Activated T-cell treated with anti-CD3 and anti-CD28 coated beads, Interleukin-2, amount 50 U/mL, for 24 hours (primary cell): ENCODE measurements around the gene MLLT1.

ENCODE experiments used
- DNase-seq: peaks from one replicate; pipeline ENCODE4 v3.0.0-alpha.2; 2020
- H3K27ac Mint-ChIP-seq: 2 replicates; pipeline ENCODE4 v1.8.0; 2020; ENCODE audit warnings: mild to moderate bottlenecking, mixed read lengths
- H3K27me3 Mint-ChIP-seq: 2 replicates; pipeline ENCODE4 v1.8.0; 2020; ENCODE audit warnings: mixed read lengths
- H3K36me3 Mint-ChIP-seq: 2 replicates; pipeline ENCODE4 v1.8.0; 2020; ENCODE audit warnings: low read depth, mixed read lengths
- H3K4me1 Mint-ChIP-seq: 2 replicates; pipeline ENCODE4 v1.8.0; 2020; ENCODE audit warnings: low read depth, mixed read lengths
- H3K4me3 Mint-ChIP-seq: 2 replicates; pipeline ENCODE4 v1.8.0; 2020; ENCODE audit warnings: mild to moderate bottlenecking, moderate library complexity, mixed read lengths
- H3K9me3 Mint-ChIP-seq: 2 replicates; pipeline ENCODE4 v1.8.0; 2020; ENCODE audit warnings: mixed read lengths

The MLLT1 gene

GRCh38 chr19:6270076-6270745 is 9.6 kb downstream of the MLLT1 start:
- peaks cover 41% of the 10 kb centered on the region for H3K4me1 Mint-ChIP-seq
- peak overlapping the region; percentile 78 for H3K27ac Mint-ChIP-seq
- H3K36me3 Mint-ChIP-seq: peaks cover 82% of the 10 kb centered on the region
- no peak for DNase-seq
- H3K27me3 Mint-ChIP-seq: no peaks in the 10 kb centered on the region
- no peaks in the 10 kb centered on the region for H3K9me3 Mint-ChIP-seq
- no peak overlapping the region for H3K4me3 Mint-ChIP-seq

GRCh38 chr19:6269101-6269886 is 10.5 kb downstream of the MLLT1 start:
- Mint-ChIP-seq H3K9me3 (no peaks in the 10 kb centered on the region), H3K27ac (peak overlapping the region; percentile 68), H3K4me1 (peaks cover 34% of the 10 kb centered on the region), H3K27me3 (no peaks in the 10 kb centered on the region), H3K36me3 (peaks cover 85% of the 10 kb centered on the region), H3K4me3 (no peak overlapping the region)
- no peak for DNase-seq

- peak overlapping the region; percentile 68 for H3K27ac Mint-ChIP-seq
- no peak overlapping the region for H3K4me3 Mint-ChIP-seq
- no peak for DNase-seq
- H3K9me3 Mint-ChIP-seq: no peaks in the 10 kb centered on the region
- H3K36me3 Mint-ChIP-seq: peaks cover 87% of the 10 kb centered on the region
- H3K27me3 Mint-ChIP-seq: no peaks in the 10 kb centered on the region
- H3K4me1 Mint-ChIP-seq: peaks cover 30% of the 10 kb centered on the region
These were observed 11.4 kb downstream of the MLLT1 start for GRCh38 chr19:6268382-6268771.

- DNase-seq: no peak
- Mint-ChIP-seq H3K27me3 (no peaks in the 10 kb centered on the region), H3K4me3 (no peak overlapping the region), H3K9me3 (no peaks in the 10 kb centered on the region), H3K27ac (peak overlapping the region; percentile 18), H3K36me3 (peaks cover 89% of the 10 kb centered on the region), H3K4me1 (peaks cover 28% of the 10 kb centered on the region)
These were observed 12.0 kb downstream of the MLLT1 start for GRCh38 chr19:6267552-6268381.

GRCh38 chr19:6264803-6265202 is 15.0 kb downstream of the MLLT1 start:
- peaks cover 25% of the 10 kb centered on the region for H3K4me1 Mint-ChIP-seq
- peaks cover 95% of the 10 kb centered on the region for H3K36me3 Mint-ChIP-seq
- no peak for DNase-seq
- no peak overlapping the region for H3K4me3 Mint-ChIP-seq
- H3K27me3 Mint-ChIP-seq: no peaks in the 10 kb centered on the region
- H3K27ac Mint-ChIP-seq: no peak overlapping the region
- H3K9me3 Mint-ChIP-seq: no peaks in the 10 kb centered on the region

GRCh38 chr19:6263735-6264444 is 15.9 kb downstream of the MLLT1 start:
- Mint-ChIP-seq H3K9me3 (no peaks in the 10 kb centered on the region), H3K27ac (peak overlapping the region; percentile 44), H3K4me3 (no peak overlapping the region), H3K27me3 (no peaks in the 10 kb centered on the region), H3K4me1 (peaks cover 25% of the 10 kb centered on the region), H3K36me3 (peaks cover 95% of the 10 kb centered on the region)
- DNase-seq: no peak

GRCh38 chr19:6263306-6263705 is 16.5 kb downstream of the MLLT1 start:
- H3K27me3 Mint-ChIP-seq: no peaks in the 10 kb centered on the region
- H3K9me3 Mint-ChIP-seq: no peaks in the 10 kb centered on the region
- DNase-seq: no peak
- H3K4me3 Mint-ChIP-seq: no peak overlapping the region
- peaks cover 27% of the 10 kb centered on the region for H3K4me1 Mint-ChIP-seq
- peaks cover 95% of the 10 kb centered on the region for H3K36me3 Mint-ChIP-seq
- H3K27ac Mint-ChIP-seq: peak overlapping the region; percentile 41

- peaks cover 95% of the 10 kb centered on the region for H3K36me3 Mint-ChIP-seq
- H3K27ac Mint-ChIP-seq: no peak overlapping the region
- no peaks in the 10 kb centered on the region for H3K9me3 Mint-ChIP-seq
- H3K27me3 Mint-ChIP-seq: no peaks in the 10 kb centered on the region
- DNase-seq: no peak
- peaks cover 24% of the 10 kb centered on the region for H3K4me1 Mint-ChIP-seq
- H3K4me3 Mint-ChIP-seq: no peak overlapping the region
These were observed 17.3 kb downstream of the MLLT1 start for GRCh38 chr19:6262519-6262918.

- no peak overlapping the region for H3K4me3 Mint-ChIP-seq
- peaks cover 97% of the 10 kb centered on the region for H3K36me3 Mint-ChIP-seq
- DNase-seq: no peak
- no peak overlapping the region for H3K27ac Mint-ChIP-seq
- H3K9me3 Mint-ChIP-seq: no peaks in the 10 kb centered on the region
- H3K27me3 Mint-ChIP-seq: no peaks in the 10 kb centered on the region
- H3K4me1 Mint-ChIP-seq: peaks cover 25% of the 10 kb centered on the region
These were observed 17.9 kb downstream of the MLLT1 start for GRCh38 chr19:6261883-6262282.

- no peaks in the 10 kb centered on the region for H3K27me3 Mint-ChIP-seq
- no peak overlapping the region for H3K4me3 Mint-ChIP-seq
- H3K9me3 Mint-ChIP-seq: no peaks in the 10 kb centered on the region
- H3K4me1 Mint-ChIP-seq: peaks cover 26% of the 10 kb centered on the region
- DNase-seq: peak; percentile 55
- no peak overlapping the region for H3K27ac Mint-ChIP-seq
- H3K36me3 Mint-ChIP-seq: peaks cover 96% of the 10 kb centered on the region
These were observed 18.7 kb downstream of the MLLT1 start for GRCh38 chr19:6260912-6261650.

GRCh38 chr19:6260376-6260775 is 19.4 kb downstream of the MLLT1 start:
- Mint-ChIP-seq H3K9me3 (no peaks in the 10 kb centered on the region), H3K27me3 (no peaks in the 10 kb centered on the region), H3K36me3 (peaks cover 94% of the 10 kb centered on the region), H3K4me3 (no peak overlapping the region), H3K27ac (no peak overlapping the region), H3K4me1 (peaks cover 28% of the 10 kb centered on the region)
- no peak for DNase-seq

- H3K9me3 Mint-ChIP-seq: no peaks in the 10 kb centered on the region
- H3K4me1 Mint-ChIP-seq: peaks cover 32% of the 10 kb centered on the region
- no peak overlapping the region for H3K4me3 Mint-ChIP-seq
- peaks cover 96% of the 10 kb centered on the region for H3K36me3 Mint-ChIP-seq
- H3K27ac Mint-ChIP-seq: no peak overlapping the region
- DNase-seq: no peak
- H3K27me3 Mint-ChIP-seq: no peaks in the 10 kb centered on the region
These were observed 20.4 kb downstream of the MLLT1 start for GRCh38 chr19:6259312-6259861.

GRCh38 chr19:6258812-6259311 is 20.9 kb downstream of the MLLT1 start:
- H3K4me1 Mint-ChIP-seq: peaks cover 32% of the 10 kb centered on the region
- no peaks in the 10 kb centered on the region for H3K27me3 Mint-ChIP-seq
- no peak for DNase-seq
- no peaks in the 10 kb centered on the region for H3K9me3 Mint-ChIP-seq
- H3K4me3 Mint-ChIP-seq: no peak overlapping the region
- peaks cover 96% of the 10 kb centered on the region for H3K36me3 Mint-ChIP-seq
- peak overlapping the region; percentile 23 for H3K27ac Mint-ChIP-seq
